PC-3 (cell line): ENCODE measurements around the gene ZNF319. TPM values are rescaled to one million over a fixed set of nuclear protein-coding genes. Genes with fewer than 3 reads are reported as not detected.

Experiments used
- ATAC-seq: fragments of 200-7000 bp; cut with Tn5 transposase; 2 replicates; pipeline ENCODE4 v1.9.1; 2020; ENCODE audit warnings: mild to moderate bottlenecking, moderate library complexity
- BruUV-seq: library from RNA; stranded (reverse); fragments of 400-500 nt; replicated peaks from 2 replicates; lab custom pipeline; 2021; lab: Mats Ljungman, UMichigan
- CTCF ChIA-PET: fragments of 300-600 bp; sonication (Branson Sonifier 250); formaldehyde crosslinking; loops from one replicate; lab custom pipeline; 2022; ENCODE audit warnings: antibody characterized with exemption; lab: Charles Lee
- POLR2A ChIA-PET: fragments of 300-600 bp; sonication (Branson Sonifier 250); formaldehyde crosslinking; loops from one replicate; lab custom pipeline; 2022; ENCODE audit warnings: antibody characterized with exemption; ENCODE audit not compliant: unreplicated experiment; lab: Charles Lee
- DNase-seq: peaks from one replicate; pipeline ENCODE4 v3.0.0-alpha.2; 2015
- H2AFZ ChIP-seq: fragments of 300-600 bp; sonication (generic); 2 replicates; pipeline ENCODE4 v1.6.0; 2016; ENCODE audit warnings: antibody characterized with exemption, low read length
- H3F3A ChIP-seq: fragments of 300-600 bp; sonication (generic); one replicate; pipeline ENCODE4 v1.6.0; 2017; ENCODE audit warnings: antibody characterized with exemption, low read length, control low read depth, mild to moderate bottlenecking; ENCODE audit not compliant: unreplicated experiment
- H3K27ac ChIP-seq: fragments of 300-600 bp; sonication (generic); 2 replicates; pipeline ENCODE4 v1.5.1; 2016; ENCODE audit warnings: mild to moderate bottlenecking, low read length
- H3K27me3 ChIP-seq: fragments of 300-600 bp; sonication (generic); 2 replicates; pipeline ENCODE4 v1.6.1; 2016; ENCODE audit warnings: low read length, mixed read lengths
- H3K36me3 ChIP-seq: fragments of 300-600 bp; sonication (generic); 2 replicates; pipeline ENCODE4 v1.6.1; 2016; ENCODE audit warnings: low read depth, mixed run types, low read length, mixed read lengths
- H3K4me1 ChIP-seq: fragments of 300-600 bp; sonication (generic); 2 replicates; pipeline ENCODE4 v1.5.1; 2016; ENCODE audit warnings: low read length; ENCODE audit not compliant: insufficient read depth
- H3K4me2 ChIP-seq: fragments of 300-600 bp; sonication (generic); 2 replicates; pipeline ENCODE4 v1.6.0; 2016; ENCODE audit warnings: low read length
- H3K4me3 ChIP-seq: fragments of 300-600 bp; sonication (generic); 2 replicates; pipeline ENCODE4 v1.5.1; 2016; ENCODE audit warnings: mild to moderate bottlenecking, low read length, mixed read lengths
- H3K79me2 ChIP-seq: fragments of 300-600 bp; sonication (generic); 2 replicates; pipeline ENCODE4 v1.6.1; 2017; ENCODE audit warnings: low read length, mixed read lengths
- H3K9ac ChIP-seq: fragments of 300-600 bp; sonication (generic); 2 replicates; pipeline ENCODE4 v1.6.0; 2016; ENCODE audit warnings: mild to moderate bottlenecking, low read length
- H3K9me2 ChIP-seq: fragments of 300-600 bp; sonication (generic); replicated peaks from 2 replicates; pipeline ENCODE4 v1.6.1; 2016; ENCODE audit warnings: mixed run types, low read length, mixed read lengths
- H3K9me3 ChIP-seq: fragments of 300-600 bp; sonication (generic); 2 replicates; pipeline ENCODE4 v1.6.1; 2016; ENCODE audit warnings: low read length, mixed read lengths
- H4K20me1 ChIP-seq: fragments of 300-600 bp; sonication (generic); 2 replicates; pipeline ENCODE4 v1.6.1; 2016; ENCODE audit warnings: low read length, mixed read lengths
- EZH2 ChIP-seq: fragments of 300-600 bp; sonication (generic); IDR thresholded peaks from one replicate; pipeline ENCODE4 v1.6.1; 2017; ENCODE audit warnings: antibody characterized with exemption, mild to moderate bottlenecking, low read length; ENCODE audit not compliant: unreplicated experiment
- EZH2phosphoT487 ChIP-seq: fragments of 300-600 bp; sonication (generic); IDR thresholded peaks from 2 replicates; pipeline ENCODE4 v1.6.1; 2018; ENCODE audit warnings: mild to moderate bottlenecking, antibody characterized with exemption, low read length, borderline replicate concordance
- intact Hi-C: fragments of 100-400 bp; cut with micrococcal nuclease; formaldehyde crosslinking; loops from 2 replicates; pipeline ENCODE4 v1.9.0; 2023
- total RNA-seq: library from RNA; depleted of rRNA; stranded (reverse); fragments of >200 nt; gene quantifications from 2 replicates; pipeline ENCODE4 v1.2.3, GENCODE V29; 2014
- TF ChIP-seq, protein P1 (sequence below): fragments of 300-600 bp; sonication (generic); conservative IDR thresholded peaks from 2 replicates; pipeline ENCODE4 v1.5.1; 2017; ENCODE audit warnings: antibody characterized with exemption, low read depth, mild to moderate bottlenecking, low read length

Gene ZNF319
- total RNA-seq, 1 experiment from 2014 or later, result 2.2 TPM

GRCh38 chr16:58027161-58027915 is 26.9 kb upstream of the ZNF319 start:
- Histone ChIP-seq H3K36me3 (no peaks in the 10 kb centered on the region), H2AFZ (peak overlapping the region; percentile 84), H3K4me3 (peak overlapping the region; percentile 69), H3K9ac (no peak overlapping the region), H3F3A (no peaks in the 10 kb centered on the region), H3K4me1 (peaks cover 17% of the 10 kb centered on the region), H3K4me2 (peak overlapping the region; percentile 89), H3K27ac (no peak overlapping the region), H3K27me3 (no peaks in the 10 kb centered on the region), H3K9me3 (no peaks in the 10 kb centered on the region), H3K79me2 (no peaks in the 10 kb centered on the region), H3K9me2 (no peaks in the 10 kb centered on the region), H4K20me1 (no peaks in the 10 kb centered on the region)
- ChIA-PET POLR2A (interaction anchor here (0.6 kb wide), 1 partner anchor 399 kb away, joined by 13 read pairs; the partner anchor contains the start of gene ADGRG1), CTCF (no interaction called here)
- ATAC-seq (peak; percentile 25), DNase-seq (peak; percentile 45)
- BruUV-seq, result no TSS peak
- intact Hi-C loops, result loop anchor here (10.0 kb wide), 1 partner anchor 277 kb away; no protein-coding TSS in a partner anchor
- TF ChIP-seq, protein P1, sequence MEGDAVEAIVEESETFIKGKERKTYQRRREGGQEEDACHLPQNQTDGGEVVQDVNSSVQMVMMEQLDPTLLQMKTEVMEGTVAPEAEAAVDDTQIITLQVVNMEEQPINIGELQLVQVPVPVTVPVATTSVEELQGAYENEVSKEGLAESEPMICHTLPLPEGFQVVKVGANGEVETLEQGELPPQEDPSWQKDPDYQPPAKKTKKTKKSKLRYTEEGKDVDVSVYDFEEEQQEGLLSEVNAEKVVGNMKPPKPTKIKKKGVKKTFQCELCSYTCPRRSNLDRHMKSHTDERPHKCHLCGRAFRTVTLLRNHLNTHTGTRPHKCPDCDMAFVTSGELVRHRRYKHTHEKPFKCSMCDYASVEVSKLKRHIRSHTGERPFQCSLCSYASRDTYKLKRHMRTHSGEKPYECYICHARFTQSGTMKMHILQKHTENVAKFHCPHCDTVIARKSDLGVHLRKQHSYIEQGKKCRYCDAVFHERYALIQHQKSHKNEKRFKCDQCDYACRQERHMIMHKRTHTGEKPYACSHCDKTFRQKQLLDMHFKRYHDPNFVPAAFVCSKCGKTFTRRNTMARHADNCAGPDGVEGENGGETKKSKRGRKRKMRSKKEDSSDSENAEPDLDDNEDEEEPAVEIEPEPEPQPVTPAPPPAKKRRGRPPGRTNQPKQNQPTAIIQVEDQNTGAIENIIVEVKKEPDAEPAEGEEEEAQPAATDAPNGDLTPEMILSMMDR, result no peak
- no peak for TF ChIP-seq EZH2phosphoT487
- TF ChIP-seq EZH2, result no peak

DNA sequence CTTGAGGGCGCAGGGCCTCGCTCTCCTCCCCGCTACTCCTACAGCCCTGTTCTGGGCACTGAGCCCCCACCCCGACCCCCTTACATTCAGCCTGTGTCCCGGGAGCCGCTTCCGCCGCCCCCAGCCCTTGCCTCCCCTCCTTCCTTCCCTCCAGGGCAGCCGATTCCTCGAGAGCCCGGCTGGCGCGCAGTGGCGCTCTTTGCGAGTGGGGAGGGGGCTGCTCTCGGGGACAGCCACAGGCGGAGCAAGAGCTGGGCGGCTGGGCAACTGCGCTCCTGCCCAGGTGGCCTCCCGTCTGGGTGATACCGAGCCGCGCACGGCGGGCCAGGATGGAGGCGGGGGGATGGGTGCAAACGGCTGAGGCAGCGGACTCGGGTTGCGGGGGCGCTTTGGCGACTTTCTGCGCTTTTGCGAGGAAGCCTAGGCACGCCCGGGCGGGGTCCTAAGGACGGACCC is 26.3 kb upstream of the ZNF319 start:
- Histone ChIP-seq H3K36me3 (no peaks in the 10 kb centered on the region), H3K4me1 (peaks cover 23% of the 10 kb centered on the region)
- POLR2A ChIA-PET, result no interaction called here

More for the DNA sequence above, 26.3 kb upstream of the ZNF319 start:
- no peak for TF ChIP-seq EZH2
- TF ChIP-seq, protein P1, result no peak
- TF ChIP-seq EZH2phosphoT487, result no peak
- BruUV-seq, result no TSS peak
- CTCF ChIA-PET, result interaction anchor here (1.3 kb wide), 1 partner anchor 95 kb away, joined by 5 read pairs; no protein-coding TSS in a partner anchor
- no peaks in the 10 kb centered on the region for H4K20me1 ChIP-seq
- H2AFZ ChIP-seq, result peak overlapping the region; percentile 84
- DNase-seq, result no peak
- no peaks in the 10 kb centered on the region for H3K27me3 ChIP-seq
- H3K79me2 ChIP-seq, result no peaks in the 10 kb centered on the region
- H3K9me3 ChIP-seq, result no peaks in the 10 kb centered on the region
- intact Hi-C loops, result loop anchor here (10.0 kb wide), 1 partner anchor 278 kb away; no protein-coding TSS in a partner anchor
- no peak for ATAC-seq
- no peaks in the 10 kb centered on the region for H3K9me2 ChIP-seq
- H3F3A ChIP-seq, result no peaks in the 10 kb centered on the region
- peak overlapping the region; percentile 89 for H3K4me2 ChIP-seq
- peak overlapping the region; percentile 69 for H3K4me3 ChIP-seq
- H3K27ac ChIP-seq, result no peak overlapping the region
- H3K9ac ChIP-seq, result no peak overlapping the region
